Germinal center (tissue), 1 donor: ENCODE results near the gene TMPRSS11E.
"Not testable (repeated sequence)": the region's sequence is repeated elsewhere in the genome, so short reads cannot be mapped to it uniquely, and the experiment has no call there.

Experiments
- DNase-seq: peaks from one replicate; pipeline ENCODE4 v3.0.0; 2012; ENCODE audit warnings: mixed read lengths, low spot score

Gene TMPRSS11E, protein sequence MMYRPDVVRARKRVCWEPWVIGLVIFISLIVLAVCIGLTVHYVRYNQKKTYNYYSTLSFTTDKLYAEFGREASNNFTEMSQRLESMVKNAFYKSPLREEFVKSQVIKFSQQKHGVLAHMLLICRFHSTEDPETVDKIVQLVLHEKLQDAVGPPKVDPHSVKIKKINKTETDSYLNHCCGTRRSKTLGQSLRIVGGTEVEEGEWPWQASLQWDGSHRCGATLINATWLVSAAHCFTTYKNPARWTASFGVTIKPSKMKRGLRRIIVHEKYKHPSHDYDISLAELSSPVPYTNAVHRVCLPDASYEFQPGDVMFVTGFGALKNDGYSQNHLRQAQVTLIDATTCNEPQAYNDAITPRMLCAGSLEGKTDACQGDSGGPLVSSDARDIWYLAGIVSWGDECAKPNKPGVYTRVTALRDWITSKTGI

DNA sequence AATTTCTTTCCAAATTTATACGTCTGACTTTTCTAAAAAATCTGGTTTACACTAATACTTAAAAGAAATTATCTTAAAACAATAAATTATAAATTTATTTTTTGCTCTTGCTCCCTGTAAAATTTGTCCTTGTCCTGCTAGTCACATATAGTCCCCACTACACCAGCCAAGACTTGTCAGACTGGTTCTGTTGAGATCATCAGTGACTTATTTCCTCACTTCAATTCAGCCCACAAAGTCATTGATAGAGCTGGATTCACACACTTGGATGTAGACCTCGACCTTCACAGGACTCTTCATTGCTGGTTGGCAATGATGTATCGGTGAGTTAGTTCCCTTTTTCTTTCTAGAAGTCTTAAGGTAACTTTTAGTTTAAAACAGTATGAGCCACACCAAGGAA, at the start of gene TMPRSS11E:
TMPRSS11E (plus strand) TSS at position 263 of the 400 bp plus-strand sequence; CDS start at position 313, 50 bp downstream.
- no peak for DNase-seq

DNA sequence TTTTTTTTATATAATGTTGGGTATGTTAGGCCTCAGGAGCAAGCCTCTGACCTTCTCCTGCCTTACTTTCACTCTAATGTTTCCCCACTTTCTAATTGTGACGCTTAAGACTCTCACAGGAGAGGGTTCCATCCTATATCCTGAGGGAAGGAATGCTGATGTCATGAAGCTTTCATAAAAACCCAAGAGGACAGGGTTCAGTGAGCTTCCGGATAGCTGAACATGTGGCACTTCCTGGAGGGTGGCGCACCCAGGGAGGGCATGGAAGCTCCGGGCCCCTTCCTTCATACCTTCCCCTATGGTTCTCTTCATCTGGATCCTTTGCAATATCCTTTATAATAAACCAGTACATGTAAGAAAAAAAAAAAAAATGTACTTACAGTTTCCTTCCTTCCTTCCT, 48.0 kb upstream of the TMPRSS11E start:
- no peak for DNase-seq

DNA sequence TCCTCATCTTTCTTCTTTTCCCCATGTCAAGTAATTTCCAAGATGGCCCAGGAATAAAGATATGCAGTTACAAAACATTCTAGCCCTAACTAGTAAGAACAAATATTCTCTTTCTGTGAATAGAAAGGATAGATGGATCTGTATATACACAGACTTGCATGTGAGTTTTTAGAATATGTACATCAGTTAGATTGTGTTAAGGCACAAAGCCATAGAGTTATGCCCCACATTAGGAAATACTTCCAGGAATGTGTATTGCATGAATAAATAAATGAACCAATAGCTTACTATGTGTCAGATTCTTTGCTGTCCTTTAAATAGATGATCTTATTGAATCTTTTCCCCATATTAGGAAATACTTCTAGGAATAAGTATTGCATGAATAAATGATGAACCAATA, 46.0 kb upstream of the TMPRSS11E start:
- DNase-seq = no peak

DNA sequence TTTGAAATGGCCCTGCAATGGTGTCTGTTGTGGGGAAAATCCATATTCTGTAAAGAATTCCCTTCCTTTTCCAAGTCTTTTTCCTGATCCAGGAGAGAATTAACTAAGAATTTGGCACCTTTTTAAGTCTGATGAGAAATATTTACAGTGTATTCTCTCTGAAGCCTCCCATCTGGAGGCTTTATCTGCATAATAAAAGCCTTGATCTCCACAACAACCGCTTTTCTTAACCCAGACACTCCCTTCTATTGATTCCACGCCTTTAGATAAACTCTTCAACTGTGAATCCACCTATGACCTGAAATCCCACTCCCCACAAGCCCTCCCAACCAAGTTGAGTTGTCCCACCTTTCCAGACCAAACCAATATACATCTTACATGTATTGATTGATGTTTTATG, 43.1 kb upstream of the TMPRSS11E start:
- DNase-seq = no peak

DNA sequence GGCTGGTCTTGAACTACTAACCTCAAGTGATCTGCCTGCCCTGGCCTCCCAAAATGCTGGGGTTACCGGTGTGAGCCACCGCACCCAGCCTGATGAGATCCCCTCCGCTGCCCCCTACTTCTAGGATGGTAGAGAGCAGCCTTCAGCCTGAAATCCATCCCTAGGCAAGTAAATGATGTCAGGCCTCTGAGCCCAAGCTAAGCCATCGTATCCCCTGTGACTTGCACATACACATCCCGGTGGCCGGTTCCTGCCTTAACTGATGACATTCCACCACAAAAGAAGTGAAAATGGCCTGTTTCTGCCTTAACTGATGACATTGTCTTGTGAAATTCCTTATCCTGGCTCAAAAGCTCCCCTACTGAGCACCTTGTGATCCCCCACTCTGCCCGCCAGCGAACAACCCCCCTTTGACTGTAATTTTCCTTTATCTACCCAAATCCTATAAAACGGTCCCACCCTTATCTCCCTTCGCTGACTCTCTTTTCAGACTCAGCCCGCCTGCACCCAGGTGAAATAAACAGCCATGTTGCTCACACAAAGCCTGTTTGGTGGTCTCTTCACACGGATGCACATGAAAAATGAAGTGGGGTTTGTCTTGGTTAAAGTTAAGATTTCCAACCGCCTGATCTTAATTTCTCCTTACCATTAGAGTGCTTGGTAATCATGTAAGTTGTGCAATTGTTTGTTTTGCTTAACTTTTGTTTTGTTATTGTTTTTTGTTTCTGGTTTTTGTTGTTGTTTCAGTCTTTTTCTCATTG, 41.4 kb upstream of the TMPRSS11E start:
- not testable (repeated sequence) for DNase-seq

DNA sequence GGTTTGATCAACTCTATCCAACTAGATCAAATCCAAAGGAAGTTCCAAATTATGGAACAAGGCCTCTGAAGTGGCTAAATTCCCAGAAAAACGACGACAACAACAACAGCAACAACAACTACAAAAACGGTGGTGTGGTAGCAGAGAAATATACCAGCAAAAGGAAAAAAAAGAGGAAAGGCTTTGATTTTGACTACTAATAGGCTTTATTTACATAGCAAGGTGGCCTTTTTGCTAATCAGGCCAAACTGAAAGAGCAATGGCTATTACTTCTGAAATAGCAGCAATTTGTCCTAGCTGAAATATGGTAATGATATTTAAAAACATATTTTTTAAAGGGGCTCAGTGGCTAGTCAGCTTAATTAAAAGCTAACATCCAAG, 40.8 kb upstream of the TMPRSS11E start:
- DNase-seq = no peak

DNA sequence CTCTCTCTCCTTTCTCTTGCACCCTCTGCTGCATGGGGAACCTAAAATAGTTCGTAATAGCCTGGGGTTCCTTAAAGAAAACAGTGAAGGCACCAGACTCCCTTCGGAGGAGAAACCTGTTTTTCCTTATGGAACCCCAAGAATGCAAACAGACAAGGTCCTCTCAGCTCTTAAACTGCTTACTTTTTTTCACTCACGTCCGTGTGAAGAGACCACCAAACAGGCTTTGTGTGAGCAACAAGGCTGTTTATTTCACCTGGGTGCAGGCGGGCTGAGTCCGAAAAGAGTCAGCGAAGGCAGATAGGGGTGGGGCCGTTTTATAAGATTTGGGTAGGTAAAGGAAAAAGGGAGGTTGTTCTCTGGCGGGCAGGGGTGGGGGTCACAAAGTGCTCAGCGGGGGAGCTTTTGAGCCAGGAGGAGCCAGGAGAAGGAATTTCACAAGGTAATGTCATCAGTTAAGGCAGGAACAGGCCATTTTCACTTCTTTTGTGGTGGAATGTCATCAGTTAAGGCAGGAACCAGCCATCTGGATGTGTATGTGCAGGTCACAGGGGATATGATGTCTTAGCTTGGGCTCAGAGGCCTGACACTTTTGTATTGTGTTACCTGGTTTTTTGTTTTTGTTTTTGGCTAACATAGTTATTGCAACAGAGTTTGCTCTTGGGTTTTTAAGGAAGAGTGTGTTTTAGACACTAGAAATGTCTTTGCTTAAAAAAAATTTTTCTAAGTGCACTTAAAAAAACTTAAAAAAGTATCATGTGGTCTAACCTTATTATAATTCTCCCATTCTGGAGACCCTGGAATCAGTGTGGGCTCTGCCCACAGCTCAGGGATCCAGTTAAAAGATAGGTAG, 40.0 kb upstream of the TMPRSS11E start:
- not testable (repeated sequence) for DNase-seq

DNA sequence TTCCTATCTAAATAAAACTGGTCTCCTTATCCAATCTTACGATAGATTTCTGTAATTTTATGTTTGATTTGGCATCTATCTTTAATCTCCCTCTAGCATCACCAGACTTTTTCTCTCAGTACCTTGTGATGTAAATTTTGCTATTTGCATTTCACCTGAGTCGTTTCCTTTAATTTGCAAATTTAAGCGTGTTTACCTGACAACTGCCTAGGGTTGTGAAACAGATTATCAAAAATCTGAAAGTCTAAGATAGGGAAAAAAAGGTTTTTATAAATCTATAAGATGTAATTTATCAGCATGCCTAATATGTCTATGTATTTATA, 39.4 kb upstream of the TMPRSS11E start:
- no peak for DNase-seq

DNA sequence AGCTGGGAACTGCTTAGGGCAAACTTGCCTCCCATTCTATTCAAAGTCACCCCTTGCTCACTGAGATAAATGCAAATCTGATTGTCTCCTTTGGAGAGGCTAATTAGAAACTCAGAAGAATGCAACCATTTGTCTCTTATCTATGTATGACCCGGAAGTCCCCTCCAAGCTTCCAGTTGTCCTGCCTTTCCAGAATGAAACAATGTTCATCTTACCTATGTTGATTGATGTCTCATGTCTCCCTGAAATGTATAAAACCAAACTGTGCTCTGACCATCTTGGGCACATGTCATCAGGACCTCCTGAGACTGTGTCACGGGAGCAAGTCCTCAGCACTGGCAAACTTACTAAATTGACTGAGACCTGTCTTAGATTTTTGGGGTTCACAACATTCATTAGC, 37.1 kb upstream of the TMPRSS11E start:
- DNase-seq = no peak

DNA sequence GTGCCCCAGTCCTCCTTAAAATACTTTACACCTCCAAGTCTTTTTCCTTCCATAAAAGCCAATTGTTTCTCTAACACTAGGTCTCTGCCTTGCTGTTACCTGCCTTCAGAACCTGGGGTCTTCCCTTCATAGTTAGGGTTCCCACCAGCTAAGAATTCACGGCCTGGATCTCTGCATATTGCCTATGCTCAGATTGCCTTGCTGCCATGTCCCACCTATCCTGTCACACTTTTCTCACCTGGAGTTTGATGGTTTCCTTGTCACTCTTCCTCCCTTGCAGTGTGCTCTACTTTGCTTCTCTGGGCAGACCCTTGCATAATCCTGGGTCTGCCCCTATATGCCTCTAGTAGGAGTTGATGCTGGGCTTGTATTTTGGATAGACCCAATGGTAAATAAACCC, 36.6 kb upstream of the TMPRSS11E start:
- no peak for DNase-seq

DNA sequence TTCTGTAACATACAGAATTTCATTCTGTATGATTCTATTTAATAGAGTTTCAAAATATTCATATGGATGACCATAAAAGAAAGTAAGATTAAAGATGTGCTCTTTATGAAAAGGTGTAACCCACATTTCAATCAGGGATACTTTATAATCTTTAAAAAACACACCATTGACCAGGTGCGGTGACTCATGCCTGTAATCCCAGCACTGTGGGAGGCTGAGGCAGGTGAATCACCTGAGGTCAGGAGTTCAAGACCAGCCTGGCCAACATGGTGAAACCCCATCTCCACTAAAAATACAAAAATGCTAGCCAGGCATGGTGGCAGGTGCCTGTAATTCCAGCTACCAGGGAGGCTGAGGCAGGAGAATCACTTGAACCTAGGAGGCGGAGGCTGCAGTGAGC, 35.2 kb upstream of the TMPRSS11E start:
- not testable (repeated sequence) for DNase-seq

DNA sequence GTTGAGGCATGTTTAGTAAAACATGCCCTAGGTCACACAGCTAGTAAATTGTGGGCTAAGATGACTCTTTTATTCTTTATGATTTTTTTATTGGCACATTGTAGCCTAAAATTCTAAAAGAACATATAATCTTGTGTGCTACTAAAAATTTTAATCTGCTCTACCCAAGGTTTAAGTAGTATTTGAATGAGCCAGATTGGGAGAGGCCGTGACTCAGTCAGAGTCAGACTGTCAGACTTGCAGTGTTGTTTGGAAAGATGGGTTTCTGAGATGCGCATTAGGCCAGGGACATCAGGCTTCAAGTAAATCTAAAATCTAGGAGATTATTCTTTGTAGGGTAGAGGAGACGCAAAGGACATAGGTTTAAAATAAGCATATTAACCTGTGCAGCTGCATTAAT, 30.7 kb upstream of the TMPRSS11E start:
- no peak for DNase-seq

DNA sequence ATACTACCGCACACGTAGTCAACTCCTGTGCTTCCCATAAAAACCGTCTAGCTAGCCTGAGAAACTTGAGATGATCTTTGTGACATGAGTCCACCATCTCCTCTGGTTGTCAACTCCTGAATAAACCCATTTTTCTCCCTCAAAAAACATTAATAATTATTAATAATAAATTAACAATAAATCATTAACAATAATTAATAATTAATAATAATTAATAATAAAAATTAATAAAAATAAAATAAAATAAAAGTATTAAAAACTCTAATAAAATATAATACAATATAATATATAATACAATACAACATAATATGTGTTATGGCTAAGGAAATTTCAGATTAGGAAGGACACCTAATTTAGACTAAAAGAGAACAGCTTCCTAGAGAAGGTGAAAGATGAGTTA, 20.7 kb upstream of the TMPRSS11E start:
- no peak for DNase-seq

DNA sequence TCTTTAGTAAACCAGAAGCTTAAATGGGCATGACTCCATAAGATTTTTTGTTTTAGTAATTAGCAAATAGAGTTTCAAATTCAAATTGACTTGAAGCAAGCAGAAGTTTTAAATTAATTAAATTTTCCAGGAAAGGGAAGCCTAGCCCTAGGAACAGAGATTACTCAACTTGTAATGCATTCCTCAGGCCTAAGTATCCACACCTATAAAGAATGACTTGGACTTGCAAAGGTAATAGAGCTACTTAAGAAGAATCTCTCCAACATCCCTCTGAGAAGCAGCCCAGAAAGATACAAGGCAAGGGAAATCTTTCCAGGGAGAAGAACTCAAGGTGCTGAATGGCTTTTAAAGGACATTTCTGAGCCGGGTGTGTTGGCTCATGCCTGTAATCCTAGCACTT, 16.9 kb upstream of the TMPRSS11E start:
- DNase-seq = no peak

DNA sequence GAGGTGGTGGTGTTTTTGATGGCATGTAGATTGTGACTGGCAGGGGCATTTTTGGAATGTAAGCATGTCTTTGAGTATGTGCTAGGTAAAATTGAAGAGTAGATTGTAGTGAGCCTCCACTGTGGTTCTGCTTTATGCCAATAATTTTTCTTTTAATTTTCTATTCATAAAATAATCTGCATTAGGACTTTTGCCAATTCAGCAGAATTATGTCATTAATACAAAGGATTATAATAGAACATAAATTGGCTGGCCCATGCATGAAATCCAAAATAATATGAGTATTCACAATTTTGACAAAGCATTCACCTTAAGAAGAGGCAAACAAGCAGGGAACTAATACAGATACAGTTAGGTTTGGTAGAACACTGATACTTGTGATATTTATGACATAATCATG, 14.9 kb upstream of the TMPRSS11E start:
- DNase-seq = no peak

DNA sequence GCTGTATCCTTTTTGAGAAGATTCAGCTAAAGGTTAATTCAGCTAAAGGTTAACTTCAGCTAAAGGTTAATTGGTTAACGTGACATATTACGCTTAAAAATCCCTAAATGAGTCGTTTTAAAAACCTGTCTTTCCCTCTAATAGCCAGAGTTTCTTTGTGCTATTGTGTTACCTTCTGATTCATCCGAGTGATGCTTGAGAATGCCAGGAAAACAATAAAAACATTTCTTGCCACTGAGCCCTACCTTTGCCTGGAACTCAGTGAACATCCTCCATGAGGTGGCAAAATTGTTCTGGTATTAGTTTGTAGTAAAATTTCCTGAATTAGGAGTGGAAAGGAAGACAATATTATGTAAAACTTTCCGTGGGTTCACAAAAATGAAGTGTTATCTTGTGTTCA, 13.7 kb upstream of the TMPRSS11E start:
- no peak for DNase-seq

DNA sequence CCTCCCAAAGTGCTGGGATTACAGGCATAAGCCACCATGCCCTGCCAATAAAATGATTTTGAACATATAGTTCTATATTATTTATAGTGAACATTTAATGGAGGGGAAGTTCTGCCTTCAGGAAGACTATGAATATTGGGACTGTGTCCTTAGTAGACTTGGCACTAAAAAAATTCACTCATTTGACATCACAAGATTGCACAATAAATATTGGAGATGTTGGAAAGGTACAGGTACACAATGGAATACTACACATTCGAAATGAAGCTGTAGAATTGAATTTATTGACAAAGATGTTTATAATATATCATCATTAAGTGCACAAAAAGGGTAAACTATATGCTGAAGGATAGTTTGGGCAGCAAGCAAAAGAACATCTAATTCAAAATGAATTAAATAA, 13.0 kb upstream of the TMPRSS11E start:
- DNase-seq = no peak

DNA sequence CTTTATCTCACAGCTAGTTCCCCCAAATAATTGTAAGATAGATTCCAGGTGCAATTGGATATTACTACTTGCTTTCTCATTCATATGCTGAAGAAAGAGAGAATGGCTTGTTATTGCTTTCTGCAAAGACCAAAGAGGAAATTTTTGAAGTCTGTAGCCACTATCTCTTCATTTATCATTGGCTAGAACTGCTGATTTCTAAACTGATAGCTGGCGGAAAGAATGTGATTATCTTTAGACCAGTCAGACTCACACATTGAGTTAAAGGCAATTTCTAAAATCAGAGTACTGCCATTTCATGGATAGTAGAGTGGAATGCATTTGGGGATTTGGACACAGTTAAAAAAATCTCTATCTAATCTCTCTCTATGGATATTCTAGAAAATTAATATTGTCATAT, 12.4 kb upstream of the TMPRSS11E start:
- no peak for DNase-seq

DNA sequence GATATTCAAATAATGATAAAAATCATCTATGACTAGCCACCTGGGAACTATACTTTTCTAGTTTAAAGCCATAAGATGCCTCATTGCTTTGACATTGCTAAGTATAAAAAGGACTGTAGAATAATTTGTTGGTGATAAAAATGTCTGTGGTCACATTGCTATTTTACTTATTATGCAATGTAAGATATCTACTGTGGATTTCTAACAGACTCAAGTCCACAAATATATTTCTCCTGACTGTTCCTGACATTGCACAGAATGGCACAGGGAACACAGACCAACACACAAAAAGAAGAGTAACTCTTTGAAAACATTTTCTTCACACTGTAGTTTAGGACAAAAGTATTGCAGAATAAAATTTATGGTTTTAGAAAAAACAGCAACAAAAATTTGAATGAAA, 2.2 kb upstream of the TMPRSS11E start:
- no peak for DNase-seq

DNA sequence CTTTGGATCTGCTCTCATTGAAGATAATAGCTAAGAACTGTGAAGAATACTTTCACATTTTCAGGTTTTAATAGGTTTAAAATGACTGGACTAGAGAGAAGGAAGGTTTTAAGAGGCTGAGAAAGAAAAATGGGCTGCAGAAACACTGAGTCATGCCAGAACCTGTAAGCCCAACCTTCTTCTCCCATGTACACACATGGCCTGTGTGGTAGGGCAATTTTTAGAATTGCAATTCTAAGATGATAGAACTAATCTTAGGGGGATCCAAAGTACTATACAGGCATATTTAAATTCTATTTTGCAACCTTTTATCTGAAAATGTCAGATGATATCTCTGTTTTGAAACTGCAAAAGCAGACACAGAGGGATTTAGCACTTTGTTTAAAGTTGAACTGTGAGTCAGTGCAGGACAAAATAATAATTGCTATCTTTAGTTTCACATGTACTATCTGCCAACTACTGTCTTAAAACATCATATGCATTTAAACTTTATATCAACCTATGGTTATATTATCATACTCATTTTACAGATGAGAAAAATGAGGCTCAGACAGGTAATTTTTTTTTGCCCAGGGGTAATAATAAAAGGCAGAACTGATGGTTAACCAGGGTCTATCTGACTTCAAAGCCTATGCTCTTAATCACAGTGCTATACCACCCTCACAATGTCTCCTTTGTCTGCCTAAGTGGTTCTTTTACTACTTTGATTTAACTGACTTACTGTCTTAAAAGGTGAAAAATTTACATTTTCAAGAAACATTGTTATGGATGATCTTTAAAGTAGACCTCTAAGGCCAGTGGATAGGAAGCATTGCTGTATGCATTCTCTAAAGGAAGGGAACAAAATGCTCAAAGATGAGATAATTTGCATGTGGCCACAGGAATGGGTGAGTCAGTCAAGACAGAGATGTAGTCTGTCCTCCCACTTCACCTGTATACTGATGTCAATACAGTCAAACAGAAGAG, 4.3 kb downstream of the TMPRSS11E start:
- DNase-seq = no peak

DNA sequence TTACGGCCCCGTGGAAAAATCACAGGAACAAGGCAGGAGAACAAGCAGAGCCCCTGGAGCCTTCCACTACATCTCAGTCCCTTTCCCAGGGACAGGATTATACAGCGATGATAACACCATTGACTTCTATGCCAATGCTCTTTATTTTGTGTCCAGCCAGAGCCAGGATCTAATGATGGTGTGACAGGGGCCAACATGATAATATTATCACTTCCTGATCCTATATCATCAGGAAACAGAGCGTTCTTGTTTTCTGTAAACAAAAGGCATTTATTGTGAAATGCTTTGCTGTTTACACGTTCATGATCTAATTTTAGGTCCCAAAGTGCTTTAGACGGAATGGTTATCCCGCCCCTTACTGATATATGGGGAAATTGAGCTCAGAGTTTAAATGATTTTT, 12.8 kb downstream of the TMPRSS11E start:
- DNase-seq = no peak

DNA sequence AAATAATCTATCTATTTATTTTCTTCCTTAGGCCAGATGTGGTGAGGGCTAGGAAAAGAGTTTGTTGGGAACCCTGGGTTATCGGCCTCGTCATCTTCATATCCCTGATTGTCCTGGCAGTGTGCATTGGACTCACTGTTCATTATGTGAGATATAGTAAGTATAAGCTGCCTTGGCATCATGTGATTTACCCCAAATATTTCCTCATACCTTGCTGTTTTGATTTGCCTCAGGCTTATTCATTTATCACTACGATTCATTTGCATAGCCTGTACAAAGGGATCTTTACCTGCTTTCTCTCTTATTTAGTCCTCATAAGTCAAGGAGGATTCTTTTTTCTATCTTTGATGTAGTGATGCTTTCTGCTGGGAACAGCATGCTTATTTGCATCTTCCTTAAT, 14.5 kb downstream of the TMPRSS11E start:
- DNase-seq = no peak
